Neutrophil (primary cell): ENCODE results near the gene BTG3.

Experiments used
- H3K27ac ChIP-seq: fragments of 200-600 bp; sonication (generic); 2 replicates; pipeline ENCODE4 v1.5.1; 2016; ENCODE audit warnings: mild to moderate bottlenecking, moderate library complexity
- H3K27me3 ChIP-seq: fragments of 200-600 bp; sonication (generic); 2 replicates; pipeline ENCODE4 v1.6.0; 2016; ENCODE audit warnings: mild to moderate bottlenecking
- H3K36me3 ChIP-seq: fragments of 200-600 bp; sonication (generic); 2 replicates; pipeline ENCODE4 v1.5.1; 2017
- H3K4me1 ChIP-seq, 2 experiments: fragments of 200-600 bp in 1 of 2; sonication (generic) in 1 of 2; 1 replicate in 1 of 2; 2 replicates in 1 of 2; pipeline versions ENCODE4 v1.5.1 to v1.6.1; 2013 to 2016; ENCODE audit warnings: low read depth in 1 of 2, low read length in 1 of 2, mild to moderate bottlenecking in 1 of 2, moderate library complexity in 1 of 2; ENCODE audit not compliant: control insufficient read depth in 1 of 2, insufficient read depth in 1 of 2
- H3K4me3 ChIP-seq, 2 experiments: fragments of 200-600 bp in 1 of 2; sonication (generic) in 1 of 2; 1 replicate in 1 of 2; 2 replicates in 1 of 2; pipeline ENCODE4 v1.5.1; 2013 to 2016; ENCODE audit warnings: low read depth in 1 of 2, low read length in 1 of 2, mild to moderate bottlenecking in 1 of 2, moderate library complexity in 1 of 2
- H3K9me3 ChIP-seq: fragments of 200-600 bp; sonication (generic); 2 replicates; pipeline ENCODE4 v1.5.1; 2016
- TF ChIP-seq, protein P1 (sequence below): fragments of 200-600 bp; sonication (generic); IDR thresholded peaks from 2 replicates; pipeline ENCODE4 v1.5.1; 2016; ENCODE audit warnings: antibody characterized with exemption

BTG3 gene

DNA sequence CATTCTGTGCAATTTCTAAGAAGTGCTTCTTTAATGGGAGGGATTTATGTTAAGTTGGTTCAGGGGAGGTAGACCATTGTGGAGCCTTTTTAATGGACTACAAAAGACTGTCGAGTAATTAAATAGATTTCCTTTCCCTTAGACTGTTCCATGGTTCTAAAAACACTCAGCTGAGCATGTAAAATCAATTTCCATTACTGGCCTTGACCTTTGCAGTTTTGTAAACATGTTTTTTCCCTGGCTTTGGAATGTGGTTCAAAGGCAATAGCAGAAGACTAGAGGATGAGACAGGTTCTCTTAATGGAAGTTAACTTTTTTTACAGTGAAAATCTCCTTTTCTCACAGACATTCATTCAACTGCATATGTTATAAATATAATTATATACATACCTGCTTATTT, 37.6 kb upstream of the BTG3 start:
- H3K9me3 ChIP-seq: no peaks in the 10 kb centered on the region
- no peaks in the 10 kb centered on the region for H3K4me1 ChIP-seq
- H3K27ac ChIP-seq: no peak overlapping the region
- H3K36me3 ChIP-seq: no peaks in the 10 kb centered on the region
- TF ChIP-seq, protein P1, sequence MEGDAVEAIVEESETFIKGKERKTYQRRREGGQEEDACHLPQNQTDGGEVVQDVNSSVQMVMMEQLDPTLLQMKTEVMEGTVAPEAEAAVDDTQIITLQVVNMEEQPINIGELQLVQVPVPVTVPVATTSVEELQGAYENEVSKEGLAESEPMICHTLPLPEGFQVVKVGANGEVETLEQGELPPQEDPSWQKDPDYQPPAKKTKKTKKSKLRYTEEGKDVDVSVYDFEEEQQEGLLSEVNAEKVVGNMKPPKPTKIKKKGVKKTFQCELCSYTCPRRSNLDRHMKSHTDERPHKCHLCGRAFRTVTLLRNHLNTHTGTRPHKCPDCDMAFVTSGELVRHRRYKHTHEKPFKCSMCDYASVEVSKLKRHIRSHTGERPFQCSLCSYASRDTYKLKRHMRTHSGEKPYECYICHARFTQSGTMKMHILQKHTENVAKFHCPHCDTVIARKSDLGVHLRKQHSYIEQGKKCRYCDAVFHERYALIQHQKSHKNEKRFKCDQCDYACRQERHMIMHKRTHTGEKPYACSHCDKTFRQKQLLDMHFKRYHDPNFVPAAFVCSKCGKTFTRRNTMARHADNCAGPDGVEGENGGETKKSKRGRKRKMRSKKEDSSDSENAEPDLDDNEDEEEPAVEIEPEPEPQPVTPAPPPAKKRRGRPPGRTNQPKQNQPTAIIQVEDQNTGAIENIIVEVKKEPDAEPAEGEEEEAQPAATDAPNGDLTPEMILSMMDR: no peak
- no peak overlapping the region for H3K4me3 ChIP-seq
- H3K27me3 ChIP-seq: no peaks in the 10 kb centered on the region

DNA sequence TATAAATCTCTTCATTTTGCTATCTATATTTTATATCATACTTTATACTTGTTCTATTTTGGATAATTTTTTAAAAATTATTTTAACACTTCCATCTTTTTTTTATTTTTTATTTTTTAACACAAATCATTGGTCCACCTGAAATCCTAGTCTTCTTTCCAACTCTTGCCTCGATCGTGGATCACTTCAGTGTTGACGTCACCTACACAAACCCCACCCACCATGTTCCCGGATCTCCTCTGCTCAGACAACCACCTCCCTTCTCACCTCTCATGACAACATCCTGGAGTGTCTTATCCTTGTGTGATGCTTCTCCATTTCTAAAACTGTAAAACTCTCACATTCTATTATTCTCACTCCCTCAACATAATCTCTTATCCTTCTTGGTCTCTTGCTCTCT, 34.1 kb upstream of the BTG3 start:
- Histone ChIP-seq H3K36me3 (no peaks in the 10 kb centered on the region), H3K27me3 (no peaks in the 10 kb centered on the region), H3K9me3 (no peaks in the 10 kb centered on the region), H3K27ac (no peak overlapping the region), H3K4me3 (no peak overlapping the region), H3K4me1 (no peaks in the 10 kb centered on the region)
- TF ChIP-seq, protein P1: no peak

DNA sequence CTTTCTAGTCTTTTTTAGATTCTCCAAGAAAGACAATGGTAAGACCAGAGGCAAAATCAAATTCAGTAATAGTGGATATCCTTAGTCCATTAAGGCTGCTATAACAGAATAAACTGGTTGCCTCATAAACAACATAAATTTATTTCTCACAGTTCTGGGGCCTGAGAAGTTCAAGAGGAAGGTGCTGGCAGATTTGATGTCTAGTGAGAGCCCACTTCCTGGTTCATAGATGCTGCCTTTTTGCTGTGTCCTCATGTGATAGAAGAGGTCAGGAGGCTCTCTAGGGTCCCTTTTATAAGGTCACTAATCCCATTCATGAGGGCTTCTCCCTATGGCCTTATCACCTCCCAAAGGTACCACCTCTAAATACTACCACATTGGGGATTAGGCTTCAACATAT, 31.5 kb upstream of the BTG3 start:
- Histone ChIP-seq H3K27ac (no peak overlapping the region), H3K4me3 (no peak overlapping the region), H3K27me3 (no peaks in the 10 kb centered on the region), H3K36me3 (no peaks in the 10 kb centered on the region), H3K4me1 (no peaks in the 10 kb centered on the region), H3K9me3 (no peaks in the 10 kb centered on the region)
- TF ChIP-seq, protein P1: no peak

DNA sequence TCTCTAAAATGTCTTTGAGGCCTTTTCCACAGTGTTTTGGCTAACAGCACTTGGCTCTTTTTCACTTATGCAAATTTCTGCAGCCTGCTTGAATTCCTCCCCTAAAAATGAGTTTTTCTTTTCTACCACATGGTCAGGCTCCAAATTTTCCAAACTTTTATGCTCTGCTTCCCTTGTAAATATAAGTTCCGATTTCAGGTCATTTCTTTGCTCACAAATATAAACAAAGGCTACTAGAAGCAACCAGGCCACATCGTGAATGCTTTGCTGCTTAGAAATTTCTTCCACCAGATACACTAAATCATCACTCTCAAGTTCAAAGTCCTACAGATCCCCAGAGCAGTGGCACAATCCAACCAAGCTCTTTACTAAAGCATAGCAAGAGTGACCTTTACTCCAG, 28.1 kb upstream of the BTG3 start:
- Histone ChIP-seq H3K27ac (no peak overlapping the region), H3K27me3 (no peaks in the 10 kb centered on the region)

DNA sequence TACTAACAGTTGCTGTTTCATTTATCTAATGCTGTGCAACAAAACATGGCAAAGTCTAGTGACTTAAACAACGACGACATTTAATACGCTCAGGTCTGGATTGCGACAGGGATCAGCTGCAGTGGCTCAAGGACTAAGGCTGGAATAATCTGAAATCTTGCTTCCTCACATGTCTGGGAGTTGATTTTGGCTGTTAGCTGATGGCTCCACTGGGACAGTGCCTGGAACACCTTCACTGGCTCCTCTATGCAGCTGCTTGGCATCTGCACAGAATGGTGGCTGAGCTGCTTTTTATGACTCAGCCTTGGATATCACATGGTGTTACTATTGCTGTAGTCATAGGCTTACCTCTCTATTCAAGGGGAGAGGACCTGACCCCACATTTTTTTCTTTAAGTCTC, 24.0 kb upstream of the BTG3 start:
- Histone ChIP-seq H3K9me3 (no peaks in the 10 kb centered on the region), H3K36me3 (no peaks in the 10 kb centered on the region), H3K4me1 (no peaks in the 10 kb centered on the region), H3K27me3 (no peaks in the 10 kb centered on the region), H3K27ac (no peak overlapping the region), H3K4me3 (no peak overlapping the region)
- TF ChIP-seq, protein P1: no peak

More for the DNA sequence above, 28.1 kb upstream of the BTG3 start:
- Histone ChIP-seq H3K4me3 (no peak overlapping the region), H3K36me3 (no peaks in the 10 kb centered on the region), H3K4me1 (no peaks in the 10 kb centered on the region), H3K9me3 (no peaks in the 10 kb centered on the region)
- TF ChIP-seq, protein P1: no peak

DNA sequence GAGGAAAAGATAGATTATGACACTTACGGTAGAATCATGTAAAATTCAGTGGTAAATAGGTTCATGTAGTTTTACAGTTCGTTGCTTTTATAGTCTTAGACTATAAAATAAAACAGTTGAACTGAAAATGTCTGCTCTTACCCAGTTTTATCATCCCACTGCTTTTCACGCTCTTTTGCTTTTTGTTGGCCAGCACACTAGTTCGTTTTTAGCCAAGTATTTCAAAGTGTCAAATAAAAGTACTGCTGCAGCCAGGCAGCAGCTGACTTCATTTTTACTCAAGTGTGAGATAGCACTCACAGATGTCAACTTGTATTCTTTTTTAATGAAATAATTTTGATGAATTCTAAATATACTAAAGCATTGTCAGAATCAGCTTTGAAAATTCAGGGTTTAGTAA, 18.5 kb upstream of the BTG3 start:
- Histone ChIP-seq H3K4me1 (no peaks in the 10 kb centered on the region), H3K36me3 (no peaks in the 10 kb centered on the region), H3K27ac (no peak overlapping the region), H3K9me3 (no peaks in the 10 kb centered on the region), H3K27me3 (no peaks in the 10 kb centered on the region), H3K4me3 (no peak overlapping the region)
- TF ChIP-seq, protein P1: no peak
